Adipose tissue (tissue), 3 donors: ENCODE data around the gene SHOX. TPM values are rescaled to one million over a fixed set of nuclear protein-coding genes. Genes with fewer than 3 reads are reported as not detected.
"Not testable (repeated sequence)": the region's sequence is repeated elsewhere in the genome, so short reads cannot be mapped to it uniquely, and the experiment has no call there.

ENCODE experiments used
- H3K27ac ChIP-seq: one replicate; pipeline ENCODE4 v1.5.1; 2013; ENCODE audit warnings: low read depth, low read length
- WGBS, 3 donors: extraction: QIAGEN DNeasy Blood & Tissue Kit; methylation state at CpG; one replicate each; pipeline ENCODE4 v1.1.7; 2013; 5-methylcytosine and 5-hydroxymethylcytosine counted together
- polyA plus RNA-seq, 3 donors: library from polyadenylated mRNA; stranded (reverse); fragments of 200-250 nt; gene quantifications; one replicate each; pipeline ENCODE4 v1.2.3, GENCODE V29; 2013
- donor health status: healthy with polysubstance abuse.
- donor health status: Bipolar disorder and iron deficiency.
- donor health status: healthy.

SHOX gene
- polyA plus RNA-seq, 3 donors: 0.11 TPM; not detected in 2

DNA sequence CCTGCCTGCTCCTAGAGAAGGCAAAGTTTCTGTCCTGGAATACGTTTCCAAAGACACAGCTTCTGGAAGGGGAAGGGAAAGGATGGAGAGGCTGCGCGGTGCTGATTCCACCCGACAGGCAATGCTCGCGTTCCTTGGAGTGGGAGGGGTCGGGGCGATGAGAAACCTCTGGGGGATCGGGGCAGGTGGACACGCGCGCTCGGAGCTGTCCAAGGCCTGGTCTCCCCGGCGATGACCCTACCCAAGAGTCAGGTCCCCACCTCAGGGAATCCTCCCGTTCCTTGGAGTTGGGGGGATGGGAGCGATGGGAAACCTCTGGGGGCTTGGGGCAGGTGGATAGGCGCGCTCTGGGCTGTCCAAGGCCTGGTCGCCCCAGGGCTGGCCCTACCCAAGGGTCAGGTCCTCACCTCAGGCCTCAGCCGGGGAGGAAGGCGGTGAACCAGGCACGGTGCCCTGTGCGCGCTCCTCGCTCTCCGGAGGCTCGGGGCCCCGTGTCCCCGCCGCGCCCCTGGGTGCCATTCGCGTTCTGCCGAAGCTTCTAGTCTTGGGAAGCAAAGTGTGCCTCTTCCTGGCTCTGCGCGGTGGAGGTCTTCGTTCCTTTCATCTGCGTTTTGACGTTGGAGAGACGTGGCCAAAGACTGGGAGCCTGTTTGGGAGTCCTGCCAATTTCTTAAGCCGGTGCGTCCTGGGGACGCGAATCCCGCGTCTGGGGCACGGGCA is 10.6 kb upstream of the SHOX start:
- H3K27ac ChIP-seq: no peak overlapping the region
- WGBS, 3 donors: 1 to 5% (median 4%) methylated on average over 45 to 48 of the region's 48 CpGs

DNA sequence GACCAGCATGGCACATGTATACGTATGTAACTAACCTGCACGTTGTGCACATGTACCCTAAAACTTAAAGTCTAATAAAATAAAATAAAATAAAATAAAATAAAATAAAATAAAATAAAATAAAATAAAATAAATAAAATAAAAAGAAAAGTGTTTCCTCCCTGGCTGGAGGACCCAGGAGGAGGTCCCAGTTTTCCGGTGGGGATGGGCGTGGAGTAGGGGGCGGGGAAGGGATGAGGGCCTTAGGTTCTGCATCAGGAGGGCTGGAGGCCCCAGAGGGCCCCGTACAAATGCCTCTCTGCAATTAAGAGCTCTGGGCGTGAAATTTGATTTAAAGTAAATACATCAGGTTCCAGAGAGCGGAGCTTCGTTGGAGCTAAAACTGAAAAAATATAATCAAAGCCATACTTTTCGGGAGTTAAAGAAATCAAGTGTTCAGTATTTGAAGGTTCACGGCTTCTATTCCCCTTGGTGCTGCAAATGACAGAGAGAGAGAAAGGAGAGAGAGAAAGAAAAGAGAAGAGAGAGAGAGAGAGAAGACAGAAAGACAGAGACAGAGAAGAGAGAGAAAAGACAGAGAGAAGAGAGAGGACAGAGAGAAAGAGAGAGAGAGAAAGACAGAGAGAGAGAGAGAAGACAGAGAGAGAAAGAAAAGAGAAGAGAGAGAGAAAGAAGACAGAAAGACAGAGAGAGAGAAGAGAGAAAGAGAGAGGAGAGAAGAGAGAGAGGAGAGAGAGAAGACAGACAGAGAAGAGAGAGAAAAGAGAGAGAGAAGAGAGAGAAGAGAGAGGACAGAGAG is 8.7 kb upstream of the SHOX start:
- 15 to 21% (median 17%) methylated on average over 11 of the region's 11 CpGs for WGBS, 3 donors
- H3K27ac ChIP-seq: no peak overlapping the region

DNA sequence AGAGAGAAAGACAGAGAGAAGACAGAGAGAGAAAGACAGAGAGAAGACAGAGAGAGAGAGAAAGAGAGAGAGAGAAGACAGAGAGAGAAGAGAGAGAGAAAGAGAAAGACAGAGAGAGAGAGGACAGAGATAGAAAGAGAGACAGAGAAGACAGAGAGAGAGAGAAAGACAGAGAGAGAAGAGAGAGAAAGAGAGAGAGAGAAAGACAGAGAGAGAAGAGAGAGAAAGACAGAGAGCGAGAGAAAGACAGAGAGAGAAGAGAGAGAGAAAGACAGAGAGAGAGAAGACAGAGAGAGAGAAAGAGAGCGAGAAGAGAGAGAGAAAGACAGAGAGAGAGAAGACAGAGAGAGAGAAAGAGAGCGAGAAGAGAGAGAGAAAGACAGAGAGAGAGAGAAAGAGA is 7.8 kb upstream of the SHOX start:
- WGBS, 3 donors: 40 to 59% (median 48%) methylated on average over 2 to 3 of the region's 3 CpGs

DNA sequence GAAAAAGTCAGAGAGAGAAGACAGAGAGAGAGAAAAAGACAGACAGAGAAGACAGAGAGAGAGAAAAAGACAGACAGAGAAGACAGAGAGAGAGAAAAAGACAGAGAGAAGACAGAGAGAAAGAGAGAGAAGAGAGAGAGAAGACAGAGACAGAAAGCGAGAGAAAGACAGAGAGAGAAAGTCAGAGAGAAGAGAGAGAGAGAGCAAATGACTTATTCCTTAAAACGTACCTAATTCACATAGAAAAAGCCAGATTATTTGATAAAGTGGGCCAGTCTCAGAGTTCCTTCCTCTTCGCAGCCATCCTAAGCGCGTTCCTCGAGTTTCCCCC is 7.4 kb upstream of the SHOX start:
- 3 to 5% (median 4%) methylated on average over 6 of the region's 6 CpGs for WGBS, 3 donors
- no peak overlapping the region for H3K27ac ChIP-seq

More for the DNA sequence above, 7.8 kb upstream of the SHOX start:
- H3K27ac ChIP-seq: not testable (repeated sequence)

DNA sequence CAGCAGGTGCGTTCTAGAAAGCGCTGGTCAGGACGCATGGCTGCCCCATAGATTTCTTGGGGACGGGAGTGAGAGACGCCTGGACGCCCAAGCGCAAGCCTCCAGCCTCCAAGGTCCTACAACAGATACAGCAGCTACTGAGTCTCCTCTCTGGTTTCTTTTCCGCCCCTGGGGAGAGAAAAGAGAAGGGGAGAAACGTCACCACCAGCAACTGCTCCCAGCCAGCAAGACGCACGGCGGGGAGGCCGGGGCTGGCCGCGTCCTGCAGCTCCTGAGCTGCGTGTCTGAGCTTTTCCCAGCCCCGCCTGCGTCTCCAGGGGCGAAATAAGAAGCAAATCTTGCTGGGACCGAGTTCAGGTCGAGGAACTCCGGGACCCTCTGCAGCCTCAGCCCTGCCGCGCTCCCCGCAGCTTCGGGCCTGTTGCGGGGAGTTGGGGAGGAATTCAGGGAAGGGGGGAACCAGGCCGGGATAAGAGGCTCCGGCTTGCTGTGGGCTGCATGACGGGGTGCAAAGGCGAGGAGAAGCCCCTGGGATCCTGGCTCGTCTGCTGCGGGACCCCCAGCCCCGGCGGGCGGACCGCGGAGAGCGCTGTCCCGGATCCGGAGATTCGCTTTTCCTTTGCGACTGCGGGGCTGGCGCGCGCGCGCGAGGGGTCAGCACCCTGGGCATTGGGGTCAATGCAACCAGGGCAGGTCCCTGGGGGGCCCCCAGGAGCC is 6.8 kb upstream of the SHOX start:
- no peak overlapping the region for H3K27ac ChIP-seq
- WGBS, 3 donors: 0 to 3% (median 1%) methylated on average over 43 to 50 of the region's 50 CpGs

DNA sequence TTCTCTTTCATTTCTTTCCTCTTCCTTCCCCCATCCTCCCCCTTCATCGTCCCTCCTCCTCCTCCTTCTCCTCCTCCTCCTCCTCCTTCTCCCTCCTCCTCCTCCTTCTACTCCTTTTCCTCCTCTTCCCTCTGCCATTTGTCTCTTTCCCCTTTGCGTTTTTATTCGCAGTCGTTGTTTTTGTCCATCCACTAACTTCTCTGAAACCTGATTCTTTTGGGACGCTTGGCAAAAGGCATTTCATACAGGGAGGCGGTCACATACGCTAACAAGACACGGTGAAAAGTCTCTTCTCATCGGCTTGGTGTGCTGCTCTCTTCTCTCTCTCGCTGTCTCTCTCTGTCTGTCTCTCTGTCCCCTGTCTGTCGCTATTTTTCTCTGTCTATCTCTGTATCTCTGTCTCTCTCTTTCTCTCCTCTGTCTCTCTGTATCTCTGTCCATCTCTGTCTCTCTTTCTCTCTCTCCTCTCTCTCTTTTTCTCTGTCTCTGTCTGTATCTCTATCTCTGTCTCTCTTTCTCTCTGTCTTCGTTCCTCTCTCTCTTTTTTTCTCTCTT is 5.4 kb upstream of the SHOX start:
- 9 to 15% (median 10%) methylated on average over 12 of the region's 12 CpGs for WGBS, 3 donors

DNA sequence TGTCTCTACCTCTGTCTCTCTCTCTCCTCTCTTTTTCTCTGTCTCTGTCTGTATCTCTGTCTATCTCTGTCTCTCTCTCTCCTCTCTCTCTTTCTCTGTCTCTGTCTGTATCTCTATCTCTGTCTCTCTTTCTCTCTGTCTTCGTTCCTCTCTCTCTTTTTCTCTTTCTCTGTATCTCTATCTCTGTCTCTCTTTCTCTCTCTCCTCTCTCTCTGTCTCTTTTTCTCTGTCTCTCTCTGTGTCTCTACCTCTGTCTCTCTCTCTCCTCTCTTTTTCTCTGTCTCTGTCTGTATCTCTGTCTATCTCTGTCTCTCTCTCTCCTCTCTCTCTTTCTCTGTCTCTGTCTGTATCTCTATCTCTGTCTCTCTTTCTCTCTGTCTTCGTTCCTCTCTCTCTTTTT is 4.5 kb upstream of the SHOX start:
- 32 to 44% (median 41%) methylated on average over 2 of the region's 2 CpGs for WGBS, 3 donors
- H3K27ac ChIP-seq: not testable (repeated sequence)

More for the DNA sequence above, 5.4 kb upstream of the SHOX start:
- no peak overlapping the region for H3K27ac ChIP-seq

DNA sequence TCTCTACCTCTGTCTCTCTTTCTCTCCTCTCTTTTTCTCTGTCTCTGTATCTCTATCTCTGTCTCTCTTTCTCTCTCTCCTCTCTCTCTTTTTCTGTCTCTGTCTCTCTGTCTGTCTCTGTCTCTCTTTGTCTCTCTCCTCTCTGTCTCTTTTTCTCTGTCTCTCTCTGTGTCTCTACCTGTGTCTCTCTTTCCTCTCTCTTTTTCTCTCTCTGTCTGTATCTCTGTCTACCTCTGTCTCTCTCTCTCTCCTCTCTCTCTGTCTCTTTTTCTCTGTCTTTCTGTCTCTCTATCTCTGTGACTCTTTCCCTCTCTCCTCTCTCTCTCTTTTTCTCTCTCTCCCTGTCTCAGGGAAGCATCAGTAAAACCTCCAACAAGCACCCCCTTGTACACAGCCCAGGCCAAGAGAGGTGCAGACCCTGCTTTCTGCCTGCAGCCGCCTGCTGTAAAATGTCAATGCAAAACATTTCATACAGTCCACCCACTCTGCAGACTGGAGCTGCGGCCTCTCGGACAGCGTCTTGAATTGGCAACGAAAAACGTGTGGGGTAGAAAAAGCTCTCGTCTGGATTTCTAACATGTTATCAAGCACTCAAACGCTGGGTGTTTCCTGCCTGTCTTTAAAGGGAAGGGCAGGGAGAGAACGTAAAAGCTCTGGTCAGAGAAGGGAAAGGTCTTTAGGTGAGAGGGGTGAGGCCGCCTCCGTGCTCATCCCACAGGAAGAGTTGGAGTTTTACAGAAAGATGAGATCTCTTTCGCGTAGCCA is 3.7 kb upstream of the SHOX start:
- H3K27ac ChIP-seq: no peak overlapping the region
- 5 to 6% (median 5%) methylated on average over 13 of the region's 13 CpGs for WGBS, 3 donors

DNA sequence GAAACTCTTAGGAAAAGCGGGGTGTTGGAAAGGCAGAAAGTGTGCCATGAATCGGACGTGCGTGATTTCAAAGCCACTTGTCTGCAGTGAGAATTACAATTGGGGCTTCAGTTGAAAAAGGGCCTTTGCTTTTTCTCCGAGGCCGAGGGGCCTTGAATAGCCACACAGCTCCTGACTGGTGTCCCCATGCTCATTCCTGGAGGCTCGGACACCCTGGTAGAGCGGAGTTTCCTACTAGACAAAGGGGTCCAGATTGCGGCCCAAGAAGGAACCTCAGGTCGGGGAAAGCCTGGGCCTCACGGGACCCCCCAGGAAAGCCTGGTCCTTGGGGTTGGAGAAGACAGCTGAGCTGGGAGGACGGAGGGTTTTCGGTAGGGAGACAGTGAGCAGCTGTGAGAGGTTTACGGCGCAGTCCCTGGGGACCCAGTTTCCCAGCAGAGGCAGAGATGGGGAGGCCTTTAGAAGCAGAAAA is 3.0 kb upstream of the SHOX start:
- H3K27ac ChIP-seq: no peak overlapping the region
- WGBS, 3 donors: 7 to 13% (median 12%) methylated on average over 15 of the region's 15 CpGs

DNA sequence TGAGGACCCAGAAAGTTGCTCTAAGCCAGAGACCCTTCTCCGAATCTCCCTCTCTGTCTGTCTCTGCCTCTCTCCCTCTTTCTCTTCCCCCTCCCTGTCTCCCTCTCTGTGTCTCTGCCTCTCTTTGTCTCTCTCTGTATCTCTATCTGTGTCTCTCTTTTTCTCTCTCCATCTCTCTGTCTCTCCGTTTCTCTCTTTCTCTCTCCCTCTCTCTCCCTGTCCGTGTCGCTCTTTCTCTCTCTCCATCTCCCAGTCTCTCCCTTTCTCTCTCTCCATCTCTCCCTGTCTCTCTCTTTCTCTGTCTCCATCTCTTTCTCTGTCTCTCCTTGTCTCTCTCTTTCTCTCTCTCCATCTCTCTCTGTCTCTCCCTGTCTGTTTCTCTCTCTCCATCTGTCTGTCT is 2.6 kb upstream of the SHOX start:
- H3K27ac ChIP-seq: no peak overlapping the region
- WGBS, 3 donors: 6 to 16% (median 15%) methylated on average over 4 of the region's 4 CpGs

DNA sequence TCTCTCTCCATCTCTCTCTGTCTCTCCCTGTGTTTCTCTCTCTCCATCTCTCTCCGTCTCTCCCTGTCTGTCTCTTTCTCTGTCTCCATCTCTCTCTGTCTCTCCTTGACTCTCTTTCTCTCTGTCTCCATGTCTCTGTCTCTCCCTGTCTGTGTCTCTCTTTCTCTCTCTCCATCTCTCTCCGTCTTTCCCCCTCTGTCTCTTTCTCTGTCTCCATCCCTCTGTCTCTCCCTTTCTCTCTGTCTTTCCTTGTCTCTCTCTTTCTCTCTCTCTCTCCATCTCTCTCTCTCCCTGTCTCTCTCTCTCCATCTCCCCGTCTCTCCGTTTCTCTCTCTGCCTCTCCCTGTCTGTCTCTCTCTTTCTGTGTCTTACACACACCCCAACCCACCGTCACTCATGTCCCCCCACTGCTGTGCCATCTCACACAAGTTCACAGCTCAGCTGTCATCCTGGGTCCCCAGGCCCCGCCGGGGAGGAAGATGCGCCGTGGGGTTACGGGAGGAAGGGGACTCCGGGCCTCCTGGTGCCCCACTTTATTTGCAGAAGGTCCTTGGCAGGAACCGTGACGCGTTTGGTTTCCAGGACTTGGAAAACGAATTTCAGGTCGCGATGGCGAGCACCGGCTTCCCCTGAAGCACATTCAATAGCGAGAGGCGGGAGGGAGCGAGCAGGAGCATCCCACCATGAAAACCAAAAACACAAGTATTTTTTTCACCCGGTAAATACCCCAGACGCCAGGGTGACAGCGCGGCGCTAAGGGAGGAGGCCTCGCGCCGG is 1.2 kb upstream of the SHOX start:
- H3K27ac ChIP-seq: no peak overlapping the region
- 3 to 5% (median 5%) methylated on average over 30 of the region's 30 CpGs for WGBS, 3 donors

DNA sequence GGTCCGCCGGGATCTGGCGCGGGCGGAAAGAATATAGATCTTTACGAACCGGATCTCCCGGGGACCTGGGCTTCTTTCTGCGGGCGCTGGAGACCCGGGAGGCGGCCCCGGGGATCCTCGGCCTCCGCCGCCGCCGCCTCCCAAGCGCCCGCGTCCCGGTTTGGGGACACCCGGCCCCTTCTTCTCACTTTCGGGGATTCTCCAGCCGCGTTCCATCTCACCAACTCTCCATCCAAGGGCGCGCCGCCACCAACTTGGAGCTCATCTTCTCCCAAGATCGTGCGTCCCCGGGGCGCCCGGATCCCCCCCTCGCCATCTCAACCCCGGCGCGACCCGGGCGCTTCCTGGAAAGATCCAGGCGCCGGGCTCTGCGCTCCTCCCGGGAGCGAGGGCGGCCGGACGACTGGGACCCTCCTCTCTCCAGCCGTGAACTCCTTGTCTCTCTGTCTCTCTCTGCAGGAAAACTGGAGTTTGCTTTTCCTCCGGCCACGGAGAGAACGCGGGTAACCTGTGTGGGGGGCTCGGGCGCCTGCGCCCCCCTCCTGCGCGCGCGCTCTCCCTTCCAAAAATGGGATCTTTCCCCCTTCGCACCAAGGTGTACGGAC is 482 bp upstream of the SHOX start:
- WGBS, 3 donors: 0 to 3% (median 2%) methylated on average over 62 of the region's 62 CpGs

DNA sequence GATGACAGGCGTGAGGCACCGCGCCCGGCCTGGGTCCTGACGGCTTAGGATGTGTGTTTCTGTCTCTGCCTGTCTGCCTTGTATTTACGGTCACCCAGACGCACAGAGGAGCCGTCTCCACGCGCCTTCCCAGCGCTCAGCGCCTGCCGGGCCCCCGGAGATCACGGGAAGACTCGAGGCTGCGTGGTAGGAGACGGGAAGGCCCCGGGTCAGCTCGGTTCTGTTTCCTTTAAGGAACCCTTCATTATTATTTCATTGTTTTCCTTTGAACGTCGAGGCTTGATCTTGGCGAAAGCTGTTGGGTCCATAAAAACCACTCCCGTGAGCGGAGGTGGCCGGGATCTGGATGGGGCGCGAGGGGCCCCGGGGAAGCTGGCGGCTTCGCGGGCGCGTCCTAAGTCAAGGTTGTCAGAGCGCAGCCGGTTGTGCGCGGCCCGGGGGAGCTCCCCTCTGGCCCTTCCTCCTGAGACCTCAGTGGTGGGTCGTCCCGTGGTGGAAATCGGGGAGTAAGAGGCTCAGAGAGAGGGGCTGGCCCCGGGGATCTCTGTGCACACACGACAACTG is 1.3 kb downstream of the SHOX start:
- 0 to 2% (median 1%) methylated on average over 44 of the region's 44 CpGs for WGBS, 3 donors
- H3K27ac ChIP-seq: no peak overlapping the region

More for the DNA sequence above, 482 bp upstream of the SHOX start:
- H3K27ac ChIP-seq: no peak overlapping the region

DNA sequence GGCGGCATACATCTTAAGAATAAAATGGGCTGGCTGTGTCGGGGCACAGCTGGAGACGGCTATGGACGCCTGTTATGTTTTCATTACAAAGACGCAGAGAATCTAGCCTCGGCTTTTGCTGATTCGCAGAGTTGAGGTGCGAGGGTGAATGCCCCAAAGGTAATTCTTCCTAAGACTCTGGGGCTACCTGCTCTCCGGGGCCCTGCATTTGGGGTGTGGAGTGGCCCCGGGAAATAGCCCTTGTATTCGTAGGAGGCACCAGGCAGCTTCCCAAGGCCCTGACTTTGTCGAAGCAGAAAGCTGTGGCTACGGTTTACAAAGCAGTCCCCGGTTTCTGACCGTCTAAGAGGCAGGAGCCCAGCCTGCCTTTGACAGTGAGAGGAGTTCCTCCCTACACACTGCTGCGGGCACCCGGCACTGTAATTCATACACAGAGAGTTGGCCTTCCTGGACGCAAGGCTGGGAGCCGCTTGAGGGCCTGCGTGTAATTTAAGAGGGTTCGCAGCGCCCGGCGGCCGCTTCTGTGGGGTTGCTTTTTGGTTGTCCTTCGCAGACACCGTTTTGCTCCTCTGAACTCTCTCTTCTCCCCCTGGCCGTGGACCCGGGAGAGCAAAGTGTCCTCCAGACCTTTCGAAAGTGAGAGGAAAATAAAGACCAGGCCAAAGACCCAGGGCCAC is 1.9 kb downstream of the SHOX start:
- no peak overlapping the region for H3K27ac ChIP-seq
- WGBS, 3 donors: 3 to 5% (median 3%) methylated on average over 30 of the region's 30 CpGs

DNA sequence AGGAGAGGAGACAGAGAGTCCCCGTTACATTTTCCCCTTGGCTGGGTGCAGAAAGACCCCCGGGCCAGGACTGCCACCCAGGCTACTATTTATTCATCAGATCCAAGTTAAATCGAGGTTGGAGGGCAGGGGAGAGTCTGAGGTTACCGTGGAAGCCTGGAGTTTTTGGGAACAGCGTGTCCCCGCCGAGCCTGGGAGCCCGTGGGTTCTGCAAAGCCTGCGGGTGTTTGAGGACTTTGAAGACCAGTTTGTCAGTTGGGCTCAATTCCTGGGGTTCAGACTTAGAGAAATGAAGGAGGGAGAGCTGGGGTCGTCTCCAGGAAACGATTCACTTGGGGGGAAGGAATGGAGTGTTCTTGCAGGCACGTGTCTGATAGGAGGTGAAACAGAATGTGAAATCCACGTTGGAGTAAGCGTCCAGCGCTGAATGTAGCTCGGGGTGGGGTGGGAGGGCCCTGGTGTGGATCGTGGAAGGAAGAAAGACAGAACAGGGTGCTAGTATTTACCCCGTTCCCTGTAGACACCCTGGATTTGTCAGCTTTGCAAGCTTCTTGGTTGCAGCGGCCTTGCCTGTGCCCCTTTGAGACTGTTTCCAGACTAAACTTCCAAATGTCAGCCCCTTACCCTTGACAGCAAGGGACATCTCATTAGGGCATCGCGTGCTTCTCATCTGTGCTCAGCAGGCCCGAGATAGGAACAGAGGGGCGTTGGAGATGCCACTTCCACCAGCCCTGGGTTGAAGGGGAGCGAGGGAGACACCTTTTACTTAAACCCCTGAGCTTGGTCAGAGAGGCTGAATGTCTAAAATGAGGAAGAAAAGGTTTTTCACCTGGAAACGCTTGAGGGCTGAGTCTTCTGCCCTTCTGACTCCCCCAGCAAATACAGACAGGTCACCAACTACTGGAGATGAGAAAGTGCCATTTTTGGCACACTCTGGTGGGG is 2.7 kb downstream of the SHOX start:
- WGBS, 3 donors: 5 to 8% (median 6%) methylated on average over 25 of the region's 25 CpGs
- H3K27ac ChIP-seq: no peak overlapping the region
